HAP-1 (cell line): Measurements from ENCODE around the gene DNAJB11.
"Not testable (repeated sequence)": the region's sequence is repeated elsewhere in the genome, so short reads cannot be mapped to it uniquely, and the experiment has no call there.

Experiments used
- DNase-seq, 2 experiments: peaks; one replicate each; pipeline ENCODE4 v3.0.0-alpha.2; 2016 to 2020; ENCODE audit warnings: low spot score in 2 of 2
- H3K27me3 ChIP-seq: fragments of 250-450 bp; sonication (Bioruptor Pico); 2 replicates; pipeline ENCODE4 v1.5.1; 2020; ENCODE audit warnings: low read depth, mild to moderate bottlenecking, moderate library complexity
- H3K36me3 ChIP-seq: fragments of 250-450 bp; sonication (Bioruptor Pico); replicated peaks from 2 replicates; pipeline ENCODE4 v1.5.1; 2020; ENCODE audit warnings: mild to moderate bottlenecking
- H3K4me1 ChIP-seq: fragments of 250-450 bp; sonication (Bioruptor Pico); 2 replicates; pipeline ENCODE4 v1.5.1; 2020; ENCODE audit warnings: mild to moderate bottlenecking
- H3K4me3 ChIP-seq: fragments of 250-450 bp; sonication (Bioruptor Pico); 2 replicates; pipeline ENCODE4 v1.5.1; 2020; ENCODE audit warnings: mild to moderate bottlenecking, moderate library complexity
- H3K9me3 ChIP-seq: fragments of 250-450 bp; sonication (Bioruptor Pico); 2 replicates; pipeline ENCODE4 v1.5.1; 2020; ENCODE audit warnings: mild to moderate bottlenecking, moderate library complexity
- in situ Hi-C: fragments of 300-500 bp; cut with MboI; formaldehyde crosslinking; loops from 3 replicates; pipeline ENCODE4 v1.14.3; 2020; ENCODE audit warnings: low sequenced_read_pairs, inconsistent platforms, mixed read lengths

The DNAJB11 gene

DNA sequence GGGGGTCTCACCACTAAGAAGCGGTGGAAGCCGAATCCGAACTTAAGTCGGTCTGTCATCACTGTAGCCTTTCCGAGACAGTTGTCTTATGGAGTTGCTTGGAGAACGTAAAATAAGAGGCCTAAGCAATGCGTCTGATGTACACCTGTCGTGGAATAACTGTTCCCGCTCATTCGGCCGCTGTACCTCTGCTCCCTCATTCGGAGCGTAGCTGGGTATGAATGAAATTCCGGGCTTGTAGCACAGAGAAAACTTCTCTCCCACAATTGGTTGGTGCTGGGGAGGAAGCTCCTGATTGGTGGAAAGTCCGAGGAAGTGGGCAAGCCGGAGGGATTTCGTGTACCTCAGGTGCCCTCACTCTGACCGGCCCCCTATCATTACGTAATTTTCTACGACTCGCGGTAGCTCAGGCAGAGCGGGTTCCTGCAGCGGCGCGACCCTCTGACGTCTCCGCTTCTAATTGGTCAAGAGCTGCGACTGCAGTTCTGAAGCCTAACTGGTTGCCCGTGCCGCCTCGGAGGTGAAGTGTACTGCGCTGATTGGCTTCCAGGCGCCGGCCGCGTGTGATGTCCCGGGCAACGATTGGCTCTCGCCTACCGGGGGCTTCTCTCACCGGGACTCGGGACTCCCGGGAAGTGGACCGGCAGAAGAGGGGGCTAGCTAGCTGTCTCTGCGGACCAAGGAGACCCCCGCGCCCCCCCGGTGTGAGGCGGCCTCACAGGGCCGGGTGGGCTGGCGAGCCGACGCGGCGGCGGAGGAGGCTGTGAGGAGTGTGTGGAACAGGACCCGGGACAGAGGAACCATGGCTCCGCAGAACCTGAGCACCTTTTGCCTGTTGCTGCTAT lies at the start of gene DNAJB11:
Gene DNAJB11, plus strand, starts transcription at position 625 of the 845 bp plus-strand sequence. Its CDS starts 178 bp downstream, at position 803.
- Histone ChIP-seq H3K27me3 (no peaks in the 10 kb centered on the region), H3K9me3 (no peaks in the 10 kb centered on the region), H3K36me3 (peaks cover 32% of the 10 kb centered on the region), H3K4me3 (peak within 1 kb of the TSS; percentile 94), H3K4me1 (peaks cover 12% of the 10 kb centered on the region)
- in situ Hi-C loops: no loop called here
- DNase-seq: peak; percentile 98 to 99

DNA sequence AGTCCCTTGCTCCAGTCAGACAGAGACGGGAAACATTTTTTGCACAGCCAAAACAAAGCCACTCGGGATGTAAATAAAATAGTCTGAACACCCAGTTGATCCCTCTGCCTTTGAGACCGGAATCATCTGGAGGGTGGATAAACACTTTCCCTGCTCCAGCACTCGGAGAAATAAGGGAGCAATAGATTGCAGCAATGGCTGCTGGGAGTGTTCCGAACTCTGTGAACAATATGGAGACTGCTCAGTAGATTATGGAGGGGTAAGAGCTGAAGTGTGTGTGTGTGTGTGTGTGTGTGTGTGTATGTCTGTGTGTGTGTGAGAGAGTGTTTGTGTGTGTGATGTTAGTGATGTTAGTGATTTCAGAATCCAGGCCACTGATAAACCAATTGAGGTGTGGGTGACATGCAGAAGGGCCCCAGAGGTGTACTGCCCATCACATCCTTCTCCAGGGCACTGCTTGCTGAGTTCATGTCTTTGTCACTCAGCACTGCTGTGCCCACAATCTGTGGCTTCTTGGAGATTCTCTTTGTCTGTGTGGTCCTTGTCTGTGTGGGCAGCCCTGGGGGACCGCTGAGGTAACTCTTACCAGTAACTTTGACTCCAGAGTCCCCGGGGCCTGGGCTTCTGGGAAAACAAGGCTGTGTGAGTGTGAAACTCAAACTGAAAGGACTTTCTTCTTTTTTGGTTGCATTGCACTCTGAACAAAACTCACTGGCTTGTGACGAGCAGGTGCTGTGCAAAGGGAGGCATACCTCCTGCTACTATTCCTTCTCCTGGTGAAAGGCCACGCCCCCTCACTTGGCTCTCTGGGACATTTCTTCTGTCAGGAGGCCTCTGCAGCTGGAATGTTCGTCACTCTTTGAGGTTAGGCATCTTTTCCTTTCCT lies 49.3 kb upstream of the DNAJB11 start:
- Histone ChIP-seq H3K27me3 (no peaks in the 10 kb centered on the region), H3K36me3 (no peaks in the 10 kb centered on the region), H3K4me1 (no peaks in the 10 kb centered on the region), H3K4me3 (no peak overlapping the region), H3K9me3 (no peaks in the 10 kb centered on the region)
- in situ Hi-C loops: no loop called here
- no peak for DNase-seq

DNA sequence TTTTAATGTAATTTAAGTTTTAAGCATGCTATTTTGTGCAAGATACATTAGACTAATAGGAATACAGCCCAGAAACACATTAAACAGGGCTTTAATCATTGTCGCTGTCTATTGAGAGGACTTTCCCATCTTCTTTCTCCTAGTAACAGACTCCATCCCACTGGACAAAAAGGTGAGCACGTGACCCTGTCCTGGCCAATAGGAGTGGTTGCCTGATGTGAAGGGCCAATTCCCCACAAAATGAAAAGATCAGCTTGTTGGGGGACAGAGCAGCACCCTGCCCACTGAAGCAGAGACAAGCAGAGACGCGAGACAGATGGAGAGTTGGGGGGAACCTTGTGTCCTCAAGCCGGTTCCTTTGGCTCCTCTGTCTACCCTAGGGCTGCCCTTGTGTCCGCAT lies 47.5 kb upstream of the DNAJB11 start:
- H3K4me3 ChIP-seq: no peak overlapping the region
- no peaks in the 10 kb centered on the region for H3K4me1 ChIP-seq
- no peak for DNase-seq
- H3K27me3 ChIP-seq: no peaks in the 10 kb centered on the region
- H3K36me3 ChIP-seq: no peaks in the 10 kb centered on the region
- in situ Hi-C loops: no loop called here
- no peaks in the 10 kb centered on the region for H3K9me3 ChIP-seq

- Histone ChIP-seq H3K4me1 (no peaks in the 10 kb centered on the region), H3K27me3 (no peaks in the 10 kb centered on the region), H3K36me3 (no peaks in the 10 kb centered on the region), H3K9me3 (no peaks in the 10 kb centered on the region), H3K4me3 (no peak overlapping the region)
- in situ Hi-C loops: no loop called here
- DNase-seq: no peak
These were observed 47.1 kb upstream of the DNAJB11 start for GRCh38 chr3:186523434-186523833.

- no peaks in the 10 kb centered on the region for H3K27me3 ChIP-seq
- no peak overlapping the region for H3K4me3 ChIP-seq
- H3K36me3 ChIP-seq: no peaks in the 10 kb centered on the region
- no peaks in the 10 kb centered on the region for H3K4me1 ChIP-seq
- no peak for DNase-seq
- in situ Hi-C loops: no loop called here
- H3K9me3 ChIP-seq: no peaks in the 10 kb centered on the region
These were observed 45.9 kb upstream of the DNAJB11 start for GRCh38 chr3:186524616-186525015.

DNA sequence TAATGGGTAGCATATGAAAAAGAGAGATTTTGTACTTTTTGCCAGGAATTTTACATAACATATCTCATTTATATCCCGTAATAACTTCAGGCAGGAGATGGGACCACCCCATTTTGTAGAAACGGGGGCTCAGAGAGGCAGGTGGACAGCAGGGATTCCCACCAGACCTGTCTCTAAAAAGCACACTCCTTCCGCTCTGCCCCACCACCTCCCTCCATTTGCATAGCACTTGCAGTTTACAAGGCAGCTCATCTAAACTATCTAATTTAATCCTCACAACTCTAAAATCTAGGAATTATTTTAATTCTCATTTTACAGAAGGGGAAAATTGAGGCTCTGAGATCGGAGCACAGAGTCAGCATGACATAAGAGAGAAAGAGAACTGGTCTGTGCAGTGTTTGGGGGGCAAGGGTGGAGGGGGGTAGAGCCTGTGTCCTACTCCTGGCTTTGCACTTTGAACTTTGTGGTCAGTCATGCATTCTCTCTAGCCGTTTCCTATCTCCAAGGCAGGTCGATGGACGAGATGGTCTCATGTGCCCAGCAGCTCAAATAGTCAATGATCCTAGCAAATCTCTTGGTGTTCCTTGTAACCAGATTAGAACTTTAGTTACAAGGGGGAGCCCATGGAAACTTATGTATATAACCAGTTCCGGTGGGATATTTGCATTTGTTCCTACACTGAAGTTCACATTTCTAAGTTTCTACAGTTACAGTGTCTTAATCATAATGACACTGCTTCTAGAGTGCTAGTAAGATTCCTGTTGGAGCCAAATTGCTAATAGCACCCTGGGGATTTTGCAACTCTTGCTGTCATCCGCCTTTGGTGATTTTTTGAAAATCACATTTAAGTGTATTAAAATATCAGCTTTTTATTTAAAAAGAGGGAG lies 44.9 kb upstream of the DNAJB11 start:
- Histone ChIP-seq H3K27me3 (no peaks in the 10 kb centered on the region), H3K9me3 (no peaks in the 10 kb centered on the region), H3K4me1 (no peaks in the 10 kb centered on the region), H3K36me3 (no peaks in the 10 kb centered on the region), H3K4me3 (no peak overlapping the region)
- no peak for DNase-seq
- in situ Hi-C loops: no loop called here

DNA sequence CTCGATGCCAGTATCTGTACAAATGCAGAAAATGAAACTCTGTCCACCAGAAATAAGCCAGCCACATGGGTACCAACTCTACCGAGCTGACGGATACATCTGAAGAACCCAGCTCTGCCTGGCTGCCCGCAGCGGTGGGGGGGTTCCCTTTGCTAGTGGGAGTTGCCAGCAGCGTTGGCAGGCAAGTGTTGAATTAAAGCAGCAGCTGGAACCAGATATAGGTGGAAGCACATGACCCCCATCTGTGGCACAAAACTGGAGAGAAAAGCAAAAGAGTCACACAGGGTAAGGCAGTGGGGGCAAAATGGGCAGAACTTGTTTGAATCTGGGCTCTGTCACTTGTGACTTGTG lies 44.3 kb upstream of the DNAJB11 start:
- H3K4me1 ChIP-seq: no peaks in the 10 kb centered on the region
- DNase-seq: no peak
- no peak overlapping the region for H3K4me3 ChIP-seq
- H3K36me3 ChIP-seq: no peaks in the 10 kb centered on the region
- no peaks in the 10 kb centered on the region for H3K9me3 ChIP-seq
- H3K27me3 ChIP-seq: no peaks in the 10 kb centered on the region
- in situ Hi-C loops: no loop called here

DNA sequence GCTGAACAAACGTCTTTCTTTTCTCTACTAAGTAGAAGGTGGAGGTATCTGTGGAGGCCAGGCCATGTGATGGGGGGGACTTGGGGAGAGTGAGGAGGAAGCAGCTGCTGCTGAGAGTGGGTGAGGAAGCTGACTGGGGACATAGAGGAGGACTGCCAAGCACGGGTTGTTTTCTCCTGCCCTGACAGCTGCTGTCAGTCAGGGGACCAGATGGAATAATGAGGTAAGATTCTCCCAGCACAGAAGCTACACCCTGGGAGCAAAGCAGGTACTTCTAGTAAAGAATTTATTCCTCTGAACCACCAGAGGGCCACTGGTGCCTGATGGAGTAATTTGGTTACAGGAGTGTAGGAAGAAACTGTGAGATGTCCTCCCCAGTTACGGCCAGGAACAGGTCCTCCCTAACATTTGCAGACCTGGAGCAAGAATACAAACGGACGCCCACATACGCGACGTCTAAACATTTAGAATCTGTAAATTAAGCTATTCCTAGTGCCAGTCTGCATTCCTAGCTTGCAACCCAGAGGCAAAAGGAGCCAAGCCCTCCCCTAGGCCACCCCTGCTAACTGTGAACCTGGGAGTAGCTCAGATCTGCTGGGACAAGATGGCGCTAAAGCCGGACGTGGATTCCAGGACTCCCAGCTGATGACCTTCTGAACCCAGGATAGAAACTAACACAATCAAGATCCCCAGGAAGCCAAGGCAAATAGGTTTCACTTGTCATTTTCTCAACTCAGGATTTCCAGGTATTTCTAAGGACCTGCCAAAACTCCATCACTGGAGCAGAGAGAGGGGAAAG lies 41.1 kb upstream of the DNAJB11 start:
- DNase-seq: no peak
- Histone ChIP-seq H3K4me1 (no peaks in the 10 kb centered on the region), H3K36me3 (no peaks in the 10 kb centered on the region), H3K27me3 (no peaks in the 10 kb centered on the region), H3K4me3 (no peak overlapping the region), H3K9me3 (no peaks in the 10 kb centered on the region)
- in situ Hi-C loops: no loop called here

DNA sequence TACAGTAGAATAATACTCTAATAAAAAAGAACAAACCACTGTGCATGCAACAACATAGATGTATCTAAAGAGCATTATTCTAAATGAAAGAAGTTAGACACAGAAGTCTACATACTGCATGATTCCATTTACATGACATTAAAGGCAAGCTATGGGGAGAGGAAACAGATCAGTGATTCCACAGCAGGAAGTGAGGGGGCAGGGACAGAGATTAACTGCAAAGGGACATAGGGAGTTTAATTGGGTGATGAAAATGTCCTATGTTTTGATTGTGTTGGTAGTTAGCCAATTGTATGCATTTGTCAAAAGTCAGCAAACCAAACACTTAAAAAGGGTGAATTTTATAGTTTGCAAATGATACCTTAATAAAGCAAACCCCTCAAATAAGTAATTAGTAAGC lies 40.1 kb upstream of the DNAJB11 start:
- DNase-seq: no peak
- H3K9me3 ChIP-seq: no peaks in the 10 kb centered on the region
- in situ Hi-C loops: no loop called here
- H3K4me1 ChIP-seq: no peaks in the 10 kb centered on the region
- no peaks in the 10 kb centered on the region for H3K36me3 ChIP-seq
- no peaks in the 10 kb centered on the region for H3K27me3 ChIP-seq
- H3K4me3 ChIP-seq: no peak overlapping the region

DNA sequence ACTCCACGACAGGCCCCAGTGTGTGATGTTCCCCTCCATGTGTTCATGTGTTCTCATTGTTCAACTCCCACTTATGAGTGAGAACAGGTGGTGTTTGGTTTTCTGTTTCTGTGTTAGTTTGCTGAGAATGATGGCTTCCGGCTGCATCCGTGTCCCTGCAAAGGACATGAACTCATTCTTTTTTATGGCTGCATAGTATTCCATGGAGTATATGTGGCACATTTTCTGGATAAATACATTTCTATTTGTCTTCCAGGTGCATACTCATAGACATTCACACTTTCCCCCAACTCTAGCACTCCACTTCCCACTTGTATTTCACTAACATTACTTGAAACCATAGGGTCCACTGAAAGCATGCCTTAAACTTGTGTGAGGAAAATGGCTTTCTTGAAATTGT lies 38.8 kb upstream of the DNAJB11 start:
- in situ Hi-C loops, H3K4me1 ChIP-seq, H3K9me3 ChIP-seq, H3K36me3 ChIP-seq, H3K27me3 ChIP-seq, H3K4me3 ChIP-seq, DNase-seq: not testable (repeated sequence)

GRCh38 chr3:186532598-186533072 lies 37.9 kb upstream of the DNAJB11 start:
- Histone ChIP-seq H3K4me3 (no peak overlapping the region), H3K4me1 (no peaks in the 10 kb centered on the region), H3K27me3 (no peaks in the 10 kb centered on the region), H3K36me3 (no peaks in the 10 kb centered on the region), H3K9me3 (no peaks in the 10 kb centered on the region)
- in situ Hi-C loops: no loop called here
- DNase-seq: no peak

DNA sequence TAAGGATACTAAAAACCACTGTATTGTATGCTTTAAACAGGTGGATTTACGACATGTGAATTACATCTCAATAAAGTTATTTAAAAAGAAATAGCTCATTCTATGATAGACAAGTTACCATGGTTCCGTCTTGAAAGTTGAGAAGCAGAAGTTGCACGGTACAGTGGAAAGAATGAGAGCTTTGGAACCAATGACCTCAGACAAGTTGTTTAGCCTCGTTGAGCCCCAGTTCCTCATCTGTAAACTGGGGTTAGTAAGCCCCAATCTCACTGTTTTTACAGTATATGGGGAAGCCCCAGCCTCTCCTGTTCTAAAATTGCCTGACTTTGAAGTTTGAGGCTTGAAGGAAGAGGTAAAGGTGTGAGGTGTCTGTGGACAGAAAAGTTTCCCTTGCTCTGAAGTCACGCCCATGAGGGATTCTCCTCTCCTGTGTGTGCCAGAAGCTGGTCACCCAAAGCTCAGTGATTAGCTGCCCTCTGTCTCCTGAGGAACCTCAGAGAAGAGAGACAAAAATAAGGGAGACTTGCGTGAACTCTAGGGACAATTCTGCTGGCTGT lies 36.3 kb upstream of the DNAJB11 start:
- DNase-seq: no peak
- H3K9me3 ChIP-seq: no peaks in the 10 kb centered on the region
- in situ Hi-C loops: no loop called here
- no peaks in the 10 kb centered on the region for H3K36me3 ChIP-seq
- no peaks in the 10 kb centered on the region for H3K27me3 ChIP-seq
- H3K4me3 ChIP-seq: no peak overlapping the region
- no peaks in the 10 kb centered on the region for H3K4me1 ChIP-seq
